Measurements from ENCODE around the gene TAF11L11. TPM values are rescaled to one million over a fixed set of nuclear protein-coding genes. Genes with fewer than 3 reads are reported as not detected.
A peak's percentile ranks its signal among the peaks of the same experiment; 100 is the strongest.
"Not testable (repeated sequence)": the region's sequence is repeated elsewhere in the genome, so short reads cannot be mapped to it uniquely, and the experiment has no call there.

TAF11L11 gene
- total RNA-seq, 5 donors from 2014 or later (not counting 1 experiment from before 2014, with no cell fraction given), result not detected

GRCh38 chr5:17610092-17610491, 6.1 kb downstream of the TAF11L11 start, which contains the start of gene TAF11L12:
TSS of gene TAF11L12 (plus strand) at chr5:17610392.
- H3K36me3 Mint-ChIP-seq; H3K27me3 ChIP-seq (replicated peaks in 1 of 2; ENCODE audit: control insufficient read depth in 2 of 2, extremely low read depth in 1 of 2, insufficient read depth in 2 of 2, low read length in 1 of 2); H3K4me3 Mint-ChIP-seq; ATAC-seq (replicated peaks in 1 of 4); H3K4me1 ChIP-seq (ENCODE audit: control insufficient read depth in 1 of 2, extremely low read depth in 1 of 2, insufficient read depth in 2 of 2, low read length in 2 of 2); DNase-seq; H3K27ac Mint-ChIP-seq; H3K4me3 ChIP-seq (ENCODE audit: control insufficient read depth in 1 of 2, extremely low read depth in 1 of 2, low read length in 1 of 2); H3K36me3 ChIP-seq (ENCODE audit: control insufficient read depth in 2 of 2, extremely low read depth in 1 of 2, insufficient read depth in 1 of 2, low read length in 1 of 2); POLR2A ChIA-PET; H3K27ac ChIP-seq (ENCODE audit: low read length); H3K27me3 Mint-ChIP-seq; H3K4me1 Mint-ChIP-seq; H3K9me3 ChIP-seq: not testable (repeated sequence)
- H3K9me3 Mint-ChIP-seq, result peaks cover 7 to 12% (median 11%) of the 10 kb centered on the region in 3 donors
- CTCF ChIA-PET, result interaction anchor here in 1 of 2 donors (0.5 kb wide), 1 partner anchor 375 kb away, joined by 4 read pairs; no protein-coding TSS in a partner anchor
- no CpG with 5 or more reads among the region's 2 CpGs for WGBS (ENCODE audit: insufficient coverage)

GRCh38 chr5:17614872-17615605, 11.1 kb downstream of the TAF11L11 start:
- Mint-ChIP-seq H3K9me3 (peaks cover 0 to 12% (median 9%) of the 10 kb centered on the region in 3 donors), H3K4me1 (no peaks in the 10 kb centered on the region), H3K4me3 (no peak overlapping the region), H3K27me3 (no peaks in the 10 kb centered on the region), H3K36me3 (no peaks in the 10 kb centered on the region), H3K27ac (no peak overlapping the region)
- ChIA-PET POLR2A (no interaction called here), CTCF (no interaction called here)
- Histone ChIP-seq H3K4me1 (ENCODE audit: control insufficient read depth in 1 of 2, extremely low read depth in 1 of 2, insufficient read depth in 2 of 2, low read length in 2 of 2) (no peaks in the 10 kb centered on the region), H3K27me3 (replicated peaks in 1 of 2; ENCODE audit: control insufficient read depth in 2 of 2, extremely low read depth in 1 of 2, insufficient read depth in 2 of 2, low read length in 1 of 2) (no peaks in the 10 kb centered on the region), H3K27ac (ENCODE audit: low read length) (no peak overlapping the region), H3K9me3 (no peaks in the 10 kb centered on the region), H3K4me3 (ENCODE audit: control insufficient read depth in 1 of 2, extremely low read depth in 1 of 2, low read length in 1 of 2) (no peak overlapping the region), H3K36me3 (ENCODE audit: control insufficient read depth in 2 of 2, extremely low read depth in 1 of 2, insufficient read depth in 1 of 2, low read length in 1 of 2) (no peaks in the 10 kb centered on the region)
- DNase-seq, result no peak
- 90% methylated on average over 13 of the region's 17 CpGs for WGBS (ENCODE audit: insufficient coverage)
- ATAC-seq (replicated peaks in 1 of 4), result no peak

GRCh38 chr5:17619354-17619753, 15.4 kb downstream of the TAF11L11 start:
- Mint-ChIP-seq H3K27me3 (no peaks in the 10 kb centered on the region), H3K36me3 (no peaks in the 10 kb centered on the region), H3K4me3 (no peak overlapping the region), H3K9me3 (peaks cover 0 to 16% (median 12%) of the 10 kb centered on the region in 3 donors), H3K4me1 (no peaks in the 10 kb centered on the region), H3K27ac (no peak overlapping the region)
- H3K27ac ChIP-seq (ENCODE audit: low read length), result no peak overlapping the region
- ChIA-PET CTCF (interaction anchor here in 1 of 2 donors (0.6 kb wide), 1 partner anchor 19 kb away, joined by 3 read pairs; no protein-coding TSS in a partner anchor), POLR2A (no interaction called here)
- ATAC-seq (replicated peaks in 1 of 4) (no peak), DNase-seq (no peak)
- WGBS (ENCODE audit: insufficient coverage), result 82% methylated on average over 2 of the region's 3 CpGs
- H3K4me3 ChIP-seq (ENCODE audit: control insufficient read depth in 1 of 2, extremely low read depth in 1 of 2, low read length in 1 of 2), result no peak overlapping the region
- H3K9me3 ChIP-seq, result no peaks in the 10 kb centered on the region
- no peaks in the 10 kb centered on the region for H3K36me3 ChIP-seq (ENCODE audit: control insufficient read depth in 2 of 2, extremely low read depth in 1 of 2, insufficient read depth in 1 of 2, low read length in 1 of 2)
- H3K4me1 ChIP-seq (ENCODE audit: control insufficient read depth in 1 of 2, extremely low read depth in 1 of 2, insufficient read depth in 2 of 2, low read length in 2 of 2), result no peaks in the 10 kb centered on the region
- no peaks in the 10 kb centered on the region for H3K27me3 ChIP-seq (replicated peaks in 1 of 2; ENCODE audit: control insufficient read depth in 2 of 2, extremely low read depth in 1 of 2, insufficient read depth in 2 of 2, low read length in 1 of 2)

GRCh38 chr5:17620627-17621026, 16.6 kb downstream of the TAF11L11 start:
- DNase-seq (peak in 1 of 35 experiments; percentile 1), ATAC-seq (replicated peaks in 1 of 4) (no peak)
- H3K27me3 ChIP-seq (replicated peaks in 1 of 2; ENCODE audit: control insufficient read depth in 2 of 2, extremely low read depth in 1 of 2, insufficient read depth in 2 of 2, low read length in 1 of 2), result no peaks in the 10 kb centered on the region
- no peaks in the 10 kb centered on the region for H3K27me3 Mint-ChIP-seq
- no peak overlapping the region for H3K4me3 Mint-ChIP-seq
- H3K4me3 ChIP-seq (ENCODE audit: control insufficient read depth in 1 of 2, extremely low read depth in 1 of 2, low read length in 1 of 2), result no peak overlapping the region
- no peak overlapping the region for H3K27ac Mint-ChIP-seq
- H3K36me3 Mint-ChIP-seq, result no peaks in the 10 kb centered on the region
- H3K4me1 ChIP-seq (ENCODE audit: control insufficient read depth in 1 of 2, extremely low read depth in 1 of 2, insufficient read depth in 2 of 2, low read length in 2 of 2), result no peaks in the 10 kb centered on the region
- H3K4me1 Mint-ChIP-seq, result no peaks in the 10 kb centered on the region
- peaks cover 0 to 16% (median 10%) of the 10 kb centered on the region in 3 donors for H3K9me3 Mint-ChIP-seq
- 89% methylated on average over 15 of the region's 17 CpGs for WGBS (ENCODE audit: insufficient coverage)
- H3K27ac ChIP-seq (ENCODE audit: low read length), result no peak overlapping the region
- no peaks in the 10 kb centered on the region for H3K36me3 ChIP-seq (ENCODE audit: control insufficient read depth in 2 of 2, extremely low read depth in 1 of 2, insufficient read depth in 1 of 2, low read length in 1 of 2)
- CTCF ChIA-PET, result no interaction called here
- H3K9me3 ChIP-seq, result no peaks in the 10 kb centered on the region
- POLR2A ChIA-PET, result no interaction called here

- ChIA-PET CTCF (no interaction called here), POLR2A (no interaction called here)
- H3K27ac ChIP-seq (ENCODE audit: low read length), result no peak overlapping the region
- DNase-seq (no peak), ATAC-seq (replicated peaks in 1 of 4) (no peak)
- Mint-ChIP-seq H3K36me3 (no peaks in the 10 kb centered on the region), H3K27me3 (no peaks in the 10 kb centered on the region), H3K9me3 (peaks cover 5 to 12% (median 6%) of the 10 kb centered on the region in 3 donors), H3K4me1 (no peaks in the 10 kb centered on the region), H3K27ac (no peak overlapping the region), H3K4me3 (no peak overlapping the region)
- no peaks in the 10 kb centered on the region for H3K36me3 ChIP-seq (ENCODE audit: control insufficient read depth in 2 of 2, extremely low read depth in 1 of 2, insufficient read depth in 1 of 2, low read length in 1 of 2)
- 87% methylated on average over 11 of the region's 11 CpGs for WGBS (ENCODE audit: insufficient coverage)
- no peaks in the 10 kb centered on the region for H3K4me1 ChIP-seq (ENCODE audit: control insufficient read depth in 1 of 2, extremely low read depth in 1 of 2, insufficient read depth in 2 of 2, low read length in 2 of 2)
- no peaks in the 10 kb centered on the region for H3K27me3 ChIP-seq (replicated peaks in 1 of 2; ENCODE audit: control insufficient read depth in 2 of 2, extremely low read depth in 1 of 2, insufficient read depth in 2 of 2, low read length in 1 of 2)
- no peaks in the 10 kb centered on the region for H3K9me3 ChIP-seq
- H3K4me3 ChIP-seq (ENCODE audit: control insufficient read depth in 1 of 2, extremely low read depth in 1 of 2, low read length in 1 of 2), result no peak overlapping the region
These were observed 21.7 kb downstream of the TAF11L11 start for GRCh38 chr5:17625686-17626085.

- H3K27me3 ChIP-seq (replicated peaks in 1 of 2; ENCODE audit: control insufficient read depth in 2 of 2, extremely low read depth in 1 of 2, insufficient read depth in 2 of 2, low read length in 1 of 2); H3K36me3 Mint-ChIP-seq; H3K36me3 ChIP-seq (ENCODE audit: control insufficient read depth in 2 of 2, extremely low read depth in 1 of 2, insufficient read depth in 1 of 2, low read length in 1 of 2); CTCF ChIA-PET; H3K27me3 Mint-ChIP-seq; POLR2A ChIA-PET; H3K27ac Mint-ChIP-seq; H3K4me1 Mint-ChIP-seq; H3K4me1 ChIP-seq (ENCODE audit: control insufficient read depth in 1 of 2, extremely low read depth in 1 of 2, insufficient read depth in 2 of 2, low read length in 2 of 2); H3K27ac ChIP-seq (ENCODE audit: low read length); ATAC-seq (replicated peaks in 1 of 4); H3K9me3 ChIP-seq; H3K4me3 ChIP-seq (ENCODE audit: control insufficient read depth in 1 of 2, extremely low read depth in 1 of 2, low read length in 1 of 2); DNase-seq; H3K4me3 Mint-ChIP-seq: not testable (repeated sequence)
- H3K9me3 Mint-ChIP-seq, result peaks cover 12 to 17% (median 12%) of the 10 kb centered on the region in 3 donors
- whole genome bisulfite sequencing (ENCODE audit: insufficient coverage), result no CpG with 5 or more reads among the region's 12 CpGs
These were observed 27.8 kb downstream of the TAF11L11 start, which contains the start of gene TAF11L13 for GRCh38 chr5:17631788-17632187. TSS of gene TAF11L13 (plus strand) at chr5:17632088.

Data from T-cell (primary cell).